SK-N-SH (cell line): ENCODE data around the gene TRAK1. TPM values are rescaled to one million over a fixed set of nuclear protein-coding genes. Genes with fewer than 3 reads are reported as not detected.

Source experiments
- CTCF ChIA-PET: fragments of 300-600, 350-600 bp; formaldehyde crosslinking; extraction: SDS; loops from one replicate; lab custom pipeline; 2021; lab: Yijun Ruan, JAX
- POLR2A ChIA-PET: fragments of 350-600 bp; sonication (Branson Sonifier 250); formaldehyde crosslinking; extraction: SDS; loops from one replicate; lab custom pipeline; 2020; ENCODE audit warnings: antibody characterized with exemption, inconsistent platforms; lab: Yijun Ruan, JAX
- DNase-seq: peaks from one replicate; pipeline ENCODE4 v3.0.0; 2012
- H2AFZ ChIP-seq: fragments of 200-600 bp; sonication (generic); 2 replicates; pipeline ENCODE4 v1.8.1; 2016; ENCODE audit warnings: antibody characterized with exemption, mild to moderate bottlenecking, low read depth
- H3F3A ChIP-seq: fragments of 200-600 bp; sonication (generic); replicated peaks from 2 replicates; pipeline ENCODE3; 2016; ENCODE audit warnings: antibody characterized with exemption, mild to moderate bottlenecking; ENCODE audit not compliant: insufficient read depth
- H3K27ac ChIP-seq, 2 experiments: fragments of 200-500 bp in 1 of 2; fragments of 200-600 bp in 1 of 2; sonication (Bioruptor generic) in 1 of 2; sonication (generic), shearing (Covaris generic) in 1 of 2; 2 replicates each; pipeline versions ENCODE4 v1.5.1 to v1.6.1; 2014 to 2016; ENCODE audit warnings: low read depth in 2 of 2, inconsistent platforms in 1 of 2, low read length in 1 of 2, mild to moderate bottlenecking in 1 of 2, mixed read lengths in 1 of 2
- H3K27me3 ChIP-seq: fragments of 200-600 bp; sonication (generic), shearing (Covaris generic); 2 replicates; pipeline ENCODE4 v1.6.1; 2016; ENCODE audit warnings: mixed run types; ENCODE audit not compliant: insufficient read depth
- H3K36me3 ChIP-seq, 2 experiments: fragments of 200-500 bp in 1 of 2; fragments of 200-600 bp in 1 of 2; sonication (Bioruptor generic) in 1 of 2; sonication (generic) in 1 of 2; replicated peaks in 1 of 2; 2 replicates each; pipeline versions ENCODE3 to v1.5.1; 2014 to 2016; ENCODE audit warnings: low read length in 1 of 2, mild to moderate bottlenecking in 1 of 2; ENCODE audit not compliant: insufficient read depth in 2 of 2, control insufficient read depth in 1 of 2
- H3K4me1 ChIP-seq, 2 experiments: fragments of 200-500 bp in 1 of 2; fragments of 200-600 bp in 1 of 2; sonication (Bioruptor generic) in 1 of 2; sonication (generic), shearing (Covaris generic) in 1 of 2; 2 replicates each; pipeline versions ENCODE4 v1.5.1 to v1.6.1; 2014 to 2016; ENCODE audit warnings: low read depth in 1 of 2, low read length in 1 of 2, mixed run types in 1 of 2; ENCODE audit not compliant: insufficient read depth in 2 of 2, control insufficient read depth in 1 of 2
- H3K4me2 ChIP-seq: fragments of 200-600 bp; sonication (generic), shearing (Covaris generic); 2 replicates; pipeline ENCODE4 v1.6.1; 2017; ENCODE audit warnings: mixed run types
- H3K4me3 ChIP-seq, 2 experiments: fragments of 200-500 bp in 1 of 2; fragments of 200-600 bp in 1 of 2; sonication (Bioruptor generic) in 1 of 2; sonication (generic), shearing (Covaris generic) in 1 of 2; 2 replicates each; pipeline versions ENCODE4 v1.5.1 to v1.8.1; 2014 to 2016; ENCODE audit warnings: low read depth in 2 of 2, inconsistent platforms in 1 of 2, low read length in 1 of 2, mild to moderate bottlenecking in 1 of 2, mixed read lengths in 1 of 2, moderate library complexity in 1 of 2
- H3K79me2 ChIP-seq: fragments of 200-600 bp; sonication (generic); 2 replicates; pipeline ENCODE4 v1.8.1; 2017; ENCODE audit warnings: mild to moderate bottlenecking; ENCODE audit not compliant: insufficient read depth
- H3K9ac ChIP-seq: fragments of 200-600 bp; sonication (generic); 2 replicates; pipeline ENCODE4 v1.6.1; 2017; ENCODE audit warnings: mixed run types
- H3K9me2 ChIP-seq: fragments of 200-600 bp; sonication (generic); 2 replicates; pipeline ENCODE4 v1.6.1; 2017; ENCODE audit warnings: mixed run types
- H3K9me3 ChIP-seq: fragments of 200-600 bp; sonication (generic); 2 replicates; pipeline ENCODE4 v1.6.1; 2017; ENCODE audit warnings: mixed run types, mild to moderate bottlenecking, moderate library complexity
- H4K20me1 ChIP-seq: fragments of 200-600 bp; sonication (generic); 2 replicates; pipeline ENCODE4 v1.6.1; 2017; ENCODE audit warnings: mild to moderate bottlenecking, mixed run types; ENCODE audit not compliant: insufficient read depth
- ELF1 ChIP-seq: IDR thresholded peaks from 2 replicates; pipeline ENCODE4 v1.4.0; 2012
- FOSL2 ChIP-seq: IDR thresholded peaks from 2 replicates; pipeline ENCODE4 v1.4.0; 2012; ENCODE audit warnings: low read depth, mild to moderate bottlenecking, moderate library complexity, borderline replicate concordance
- FOXM1 ChIP-seq: IDR thresholded peaks from 2 replicates; pipeline ENCODE4 v1.4.0; 2012; ENCODE audit warnings: low read depth, mild to moderate bottlenecking
- PBX3 ChIP-seq: IDR thresholded peaks from 2 replicates; pipeline ENCODE4; 2012
- RCOR1 ChIP-seq: fragments of 150-350 bp; IDR thresholded peaks from 2 replicates; pipeline ENCODE4 v1.6.1; 2017; ENCODE audit warnings: antibody characterized with exemption, low read length
- TEAD4 ChIP-seq: IDR thresholded peaks from 2 replicates; pipeline ENCODE4 v1.4.0; 2012; ENCODE audit warnings: mild to moderate bottlenecking, borderline replicate concordance; ENCODE audit not compliant: insufficient read depth
- YY1 ChIP-seq: IDR thresholded peaks from 2 replicates; pipeline ENCODE4 v1.4.0; 2012; ENCODE audit warnings: low read depth, mild to moderate bottlenecking
- WGBS: methylation state at CpG from one replicate; pipeline ENCODE4 v1.1.6; 2017; ENCODE audit warnings: low lambda C conversion rate; 5-methylcytosine and 5-hydroxymethylcytosine counted together
- polyA plus RNA-seq, 3 experiments: library from polyadenylated mRNA; depleted of rRNA; stranded (reverse); fragments of >200 nt; gene quantifications; 2 replicates each; pipeline ENCODE4 v1.2.3, GENCODE V29; 2012
- TF ChIP-seq, protein P1 (sequence below): IDR thresholded peaks from 2 replicates; pipeline ENCODE4 v1.4.0; 2012; ENCODE audit warnings: low read depth, borderline replicate concordance

Gene TRAK1
- polyA plus RNA-seq, 1 of the 3 experiments (the other 2 are of a cell fraction) = 12.5 TPM

DNA sequence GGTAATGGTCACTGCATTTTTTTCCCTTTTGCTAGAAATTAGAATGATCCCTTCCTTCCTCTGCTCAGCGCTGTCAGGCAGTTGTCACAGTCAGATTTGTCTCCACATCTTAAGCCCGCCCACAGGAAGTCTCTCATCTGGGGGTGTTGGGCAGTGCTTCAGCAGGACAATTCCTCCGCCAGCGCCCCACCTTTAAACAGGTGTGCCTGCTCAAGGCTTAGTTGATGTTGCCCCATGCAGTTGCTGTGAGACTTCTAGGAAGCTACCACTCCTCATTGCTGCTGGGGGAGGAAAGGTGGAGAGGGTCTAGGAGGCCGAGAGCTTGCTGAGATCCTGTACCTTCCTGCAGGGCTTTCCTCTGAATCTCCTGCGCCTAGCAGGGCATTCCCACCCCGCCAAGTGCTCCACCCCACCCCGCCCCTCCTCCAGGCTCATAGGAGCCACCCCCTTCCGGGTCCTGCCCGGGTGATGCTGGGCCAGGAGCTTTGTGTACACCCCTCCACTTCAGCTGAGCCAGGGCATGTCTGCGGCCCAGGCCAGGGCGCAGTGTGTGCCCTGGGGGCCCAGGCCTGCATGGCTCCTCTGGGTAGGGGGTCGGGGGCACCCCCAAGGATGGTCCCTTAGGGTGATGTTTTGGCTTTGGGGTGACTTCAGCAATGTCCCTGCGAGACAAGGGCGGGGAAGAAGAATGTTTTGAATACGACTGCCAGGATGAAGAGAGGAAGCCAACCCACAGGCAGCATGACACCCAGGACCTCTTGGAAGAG, 68.7 kb downstream of the TRAK1 start:
- 64% methylated on average over 10 of the region's 16 CpGs for WGBS
- no peaks in the 10 kb centered on the region for H3K9me2 ChIP-seq
- peak overlapping the region in 1 of 2 experiments; percentile 83; a peak in 2 of 4 replicates for H3K27ac ChIP-seq
- TF ChIP-seq FOSL2 (no peak), ELF1 (no peak), YY1 (no peak), PBX3 (0 out of 2 replicates have a peak, but pooled peaks have one; percentile 10)
- peak overlapping the region in 1 of 2 experiments; percentile 38; a peak in 2 of 4 replicates for H3K4me3 ChIP-seq
- no peak overlapping the region for H3K9ac ChIP-seq
- H3K36me3 ChIP-seq = no peaks in the 10 kb centered on the region
- ChIA-PET CTCF (interaction anchor here (1.5 to 2.8 kb wide), 5 partner anchors 10 to 60 kb away, joined by 3 to 11 read pairs (median 6); no protein-coding TSS in a partner anchor), POLR2A (interaction anchor here (0.6 to 1.0 kb wide), 2 partner anchors 11 to 48 kb away, joined by 3 to 5 read pairs; no protein-coding TSS in a partner anchor)
- H2AFZ ChIP-seq = no peak overlapping the region
- H3K27me3 ChIP-seq = no peaks in the 10 kb centered on the region
- no peaks in the 10 kb centered on the region for H3K9me3 ChIP-seq
- H3F3A ChIP-seq = peaks cover 7% of the 10 kb centered on the region
- no peaks in the 10 kb centered on the region; the same call in 1 of the 2 replicates for H3K79me2 ChIP-seq
- peak; percentile 86 for DNase-seq
- H4K20me1 ChIP-seq = no peaks in the 10 kb centered on the region
- H3K4me2 ChIP-seq = no peak overlapping the region; the same call in 1 of the 2 replicates
- peaks cover 3 to 35% of the 10 kb centered on the region in 2 experiments; a peak in 3 of 4 replicates for H3K4me1 ChIP-seq

DNA sequence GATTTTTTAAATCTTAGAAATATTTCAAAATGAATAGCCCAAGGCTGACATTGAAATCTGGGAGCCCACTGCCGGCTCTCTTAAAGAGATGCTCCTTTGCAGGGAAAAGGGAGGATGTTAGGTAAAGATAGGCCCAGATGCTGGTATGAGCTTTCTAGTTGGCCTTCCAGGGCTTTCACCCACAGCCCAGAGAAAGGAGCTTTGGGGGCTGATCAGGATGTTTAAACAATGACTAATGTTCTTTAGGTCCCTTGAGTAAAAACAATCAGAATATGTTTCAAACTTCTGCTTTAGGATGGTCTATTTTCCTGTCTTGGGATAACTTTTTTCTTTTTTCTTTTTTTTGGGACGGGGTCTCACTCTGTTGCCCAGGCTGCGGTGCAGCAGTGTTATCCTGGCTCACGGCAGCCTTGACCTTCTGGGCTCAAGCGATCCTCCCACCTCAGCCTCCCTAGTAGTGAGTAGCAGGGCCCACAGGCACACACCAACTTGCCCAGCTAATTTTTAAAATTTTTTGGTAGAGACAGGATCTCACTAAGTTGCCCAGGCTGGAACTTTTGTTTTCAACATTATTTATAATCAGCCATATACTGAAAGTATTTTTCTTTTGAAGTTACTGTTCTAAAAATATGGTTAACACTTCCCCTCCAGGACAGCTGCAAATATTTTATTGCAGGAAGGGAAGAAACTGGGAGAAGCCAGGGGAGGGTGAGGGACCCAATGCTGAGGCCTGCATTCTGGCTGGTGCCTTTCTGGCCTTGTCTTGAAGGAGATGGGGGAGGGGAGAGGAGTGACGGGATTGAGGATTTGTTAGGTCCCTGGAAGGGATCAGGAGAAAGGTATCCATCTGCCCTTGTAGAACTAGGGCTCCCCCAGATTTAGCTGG, 70.1 kb downstream of the TRAK1 start:
- no peak for DNase-seq
- ChIA-PET CTCF (interaction anchor here (0.9 to 1.6 kb wide), 5 partner anchors 9 to 61 kb away, joined by 3 to 6 read pairs (median 3); no protein-coding TSS in a partner anchor), POLR2A (no interaction called here)
- Histone ChIP-seq H3K4me1 (peaks cover 3 to 49% of the 10 kb centered on the region in 2 experiments; a peak in 3 of 4 replicates), H3K4me2 (no peak overlapping the region; the same call in 1 of the 2 replicates), H3K9ac (no peak overlapping the region), H2AFZ (no peak overlapping the region), H3K27me3 (no peaks in the 10 kb centered on the region), H3K9me2 (no peaks in the 10 kb centered on the region), H3F3A (peaks cover 7% of the 10 kb centered on the region), H3K9me3 (no peaks in the 10 kb centered on the region), H3K4me3 (no peak overlapping the region), H3K79me2 (no peaks in the 10 kb centered on the region), H3K36me3 (no peaks in the 10 kb centered on the region), H4K20me1 (no peaks in the 10 kb centered on the region), H3K27ac (peak overlapping the region in 1 of 2 experiments; percentile 5; a peak in 2 of 4 replicates)
- TF ChIP-seq TEAD4 = no peak
- TF ChIP-seq RCOR1 = no peak
- TF ChIP-seq, protein P1, sequence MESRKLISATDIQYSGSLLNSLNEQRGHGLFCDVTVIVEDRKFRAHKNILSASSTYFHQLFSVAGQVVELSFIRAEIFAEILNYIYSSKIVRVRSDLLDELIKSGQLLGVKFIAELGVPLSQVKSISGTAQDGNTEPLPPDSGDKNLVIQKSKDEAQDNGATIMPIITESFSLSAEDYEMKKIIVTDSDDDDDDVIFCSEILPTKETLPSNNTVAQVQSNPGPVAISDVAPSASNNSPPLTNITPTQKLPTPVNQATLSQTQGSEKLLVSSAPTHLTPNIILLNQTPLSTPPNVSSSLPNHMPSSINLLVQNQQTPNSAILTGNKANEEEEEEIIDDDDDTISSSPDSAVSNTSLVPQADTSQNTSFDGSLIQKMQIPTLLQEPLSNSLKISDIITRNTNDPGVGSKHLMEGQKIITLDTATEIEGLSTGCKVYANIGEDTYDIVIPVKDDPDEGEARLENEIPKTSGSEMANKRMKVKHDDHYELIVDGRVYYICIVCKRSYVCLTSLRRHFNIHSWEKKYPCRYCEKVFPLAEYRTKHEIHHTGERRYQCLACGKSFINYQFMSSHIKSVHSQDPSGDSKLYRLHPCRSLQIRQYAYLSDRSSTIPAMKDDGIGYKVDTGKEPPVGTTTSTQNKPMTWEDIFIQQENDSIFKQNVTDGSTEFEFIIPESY = no peak
- no peak for TF ChIP-seq PBX3
- TF ChIP-seq FOXM1 = no peak
- 90% methylated on average over 6 of the region's 6 CpGs for WGBS
